ENCODE measurements around the gene LRRC71. TPM values are rescaled to one million over a fixed set of nuclear protein-coding genes. Genes with fewer than 3 reads are reported as not detected.

The LRRC71 gene
- total and polyA plus RNA-seq, 2 of the 4 experiments (the other 2 are of a cell fraction) = 0.50 TPM; not detected in 1

DNA sequence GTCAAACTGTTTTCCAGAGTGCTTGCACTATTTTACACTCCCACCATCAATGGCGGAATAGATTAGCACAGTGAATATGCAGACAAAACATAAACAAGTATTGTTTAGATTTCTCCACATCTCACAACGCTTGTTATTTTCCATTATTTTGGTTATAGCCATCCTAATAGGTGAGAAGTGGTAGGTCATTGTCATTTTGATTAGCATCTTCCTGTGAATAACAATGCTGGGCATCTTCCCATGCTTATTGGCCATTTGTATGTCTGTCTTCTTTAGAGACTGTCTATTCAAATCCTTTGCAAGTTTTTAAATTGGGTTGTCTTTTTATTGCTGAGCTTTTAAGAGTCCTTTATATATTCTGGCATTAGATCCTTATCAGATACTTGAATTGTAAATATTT, 54.7 kb downstream of the LRRC71 start:
- no peak overlapping the region for H2BK15ac ChIP-seq (ENCODE audit: low read depth, low read length)
- H3K23ac ChIP-seq (ENCODE audit: low read depth, low read length) = no peak overlapping the region
- H2AFZ ChIP-seq (replicated peaks; ENCODE audit: low read length, poor library complexity) = no peak overlapping the region
- H4K8ac ChIP-seq (ENCODE audit: low read depth in 2 of 2, low read length in 2 of 2) = no peak overlapping the region
- POLR2A ChIA-PET (ENCODE audit: unreplicated experiment) = no interaction called here
- peaks cover 6% of the 10 kb centered on the region for H3K9me1 ChIP-seq (ENCODE audit: insufficient read depth, low read length)
- H3K14ac ChIP-seq (replicated peaks; ENCODE audit: low read depth, low read length) = no peak overlapping the region
- DNase-seq (no peak), ATAC-seq (ENCODE audit: low read depth) (no peak)
- dilution Hi-C loops (cut with HindIII; ENCODE audit: low sequenced_read_pairs, unreplicated experiment) = no loop called here
- H2AK9ac ChIP-seq (replicated peaks; ENCODE audit: low read depth, low read length, poor library complexity) = no peak overlapping the region
- no peak overlapping the region for H3K18ac ChIP-seq (ENCODE audit: low read depth, low read length)
- no peak overlapping the region for H3K4me3 ChIP-seq (ENCODE audit: insufficient read depth, low read depth, low read length)
- H3K9me3 ChIP-seq (ENCODE audit: control insufficient read depth, insufficient read depth, low read length) = no peaks in the 10 kb centered on the region
- H2BK120ac ChIP-seq (ENCODE audit: low read depth, low read length) = no peak overlapping the region
- H3K9ac ChIP-seq (ENCODE audit: low read depth, low read length) = no peak overlapping the region
- no peak overlapping the region for H2AK5ac ChIP-seq (ENCODE audit: low read depth, low read length)
- H3K4me1 ChIP-seq (ENCODE audit: control insufficient read depth, insufficient read depth, low read length) = no peaks in the 10 kb centered on the region
- H3K36me3 ChIP-seq (ENCODE audit: control insufficient read depth, insufficient read depth, low read length) = peaks cover 37% of the 10 kb centered on the region
- H3K27me3 ChIP-seq (ENCODE audit: control insufficient read depth, insufficient read depth, low read length) = no peaks in the 10 kb centered on the region
- H3K27ac ChIP-seq (ENCODE audit: insufficient read depth, low read length) = no peak overlapping the region
- no peak overlapping the region for H2BK5ac ChIP-seq (ENCODE audit: low read depth, low read length, poor library complexity, severe bottlenecking)
- no peak overlapping the region for H4K91ac ChIP-seq (ENCODE audit: insufficient read depth, low read depth, low read length)
- no peak overlapping the region for H3K4ac ChIP-seq (ENCODE audit: low read depth, low read length)
- BruUV-seq (replicated peaks) = no TSS peak
- no peak for TF ChIP-seq ELK1 (IDR thresholded peaks at IDR 0.05; ENCODE audit: borderline replicate concordance, low read depth, low read length)
- no peak for TF ChIP-seq NFE2L2 (IDR thresholded peaks at IDR 0.05; ENCODE audit: low read depth, low read length)
- no peak for TF ChIP-seq POLR2A (IDR thresholded peaks at IDR 0.05; ENCODE audit: low read depth, low read length)
- no peak for TF ChIP-seq BHLHE40 (IDR thresholded peaks at IDR 0.05; ENCODE audit: low read depth, low read length)
- no peak for TF ChIP-seq MAZ (IDR thresholded peaks at IDR 0.05; ENCODE audit: borderline replicate concordance, low read depth, low read length)
- no peak for TF ChIP-seq RFX5 (IDR thresholded peaks at IDR 0.05; ENCODE audit: low read depth, low read length)
- TF ChIP-seq CHD1 (IDR thresholded peaks at IDR 0.05; ENCODE audit: low read depth, low read length) = no peak
- no peak for TF ChIP-seq RCOR1 (IDR thresholded peaks at IDR 0.05; ENCODE audit: insufficient replicate concordance, low read length)
- TF ChIP-seq RAD21 (IDR thresholded peaks at IDR 0.05; ENCODE audit: low read length) = no peak
- TF ChIP-seq MAFK (IDR thresholded peaks at IDR 0.05; ENCODE audit: low read depth, low read length) = no peak
- TF ChIP-seq, protein P1, sequence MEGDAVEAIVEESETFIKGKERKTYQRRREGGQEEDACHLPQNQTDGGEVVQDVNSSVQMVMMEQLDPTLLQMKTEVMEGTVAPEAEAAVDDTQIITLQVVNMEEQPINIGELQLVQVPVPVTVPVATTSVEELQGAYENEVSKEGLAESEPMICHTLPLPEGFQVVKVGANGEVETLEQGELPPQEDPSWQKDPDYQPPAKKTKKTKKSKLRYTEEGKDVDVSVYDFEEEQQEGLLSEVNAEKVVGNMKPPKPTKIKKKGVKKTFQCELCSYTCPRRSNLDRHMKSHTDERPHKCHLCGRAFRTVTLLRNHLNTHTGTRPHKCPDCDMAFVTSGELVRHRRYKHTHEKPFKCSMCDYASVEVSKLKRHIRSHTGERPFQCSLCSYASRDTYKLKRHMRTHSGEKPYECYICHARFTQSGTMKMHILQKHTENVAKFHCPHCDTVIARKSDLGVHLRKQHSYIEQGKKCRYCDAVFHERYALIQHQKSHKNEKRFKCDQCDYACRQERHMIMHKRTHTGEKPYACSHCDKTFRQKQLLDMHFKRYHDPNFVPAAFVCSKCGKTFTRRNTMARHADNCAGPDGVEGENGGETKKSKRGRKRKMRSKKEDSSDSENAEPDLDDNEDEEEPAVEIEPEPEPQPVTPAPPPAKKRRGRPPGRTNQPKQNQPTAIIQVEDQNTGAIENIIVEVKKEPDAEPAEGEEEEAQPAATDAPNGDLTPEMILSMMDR (conservative IDR thresholded peaks at IDR 0.05; ENCODE audit: low read depth, low read length) = no peak
- TF ChIP-seq MXI1 (IDR thresholded peaks at IDR 0.05; ENCODE audit: borderline replicate concordance, low read depth, low read length) = no peak
- no peak for TF ChIP-seq SMC3 (IDR thresholded peaks at IDR 0.05; ENCODE audit: low read depth, low read length)
- no peak for TF ChIP-seq USF2 (IDR thresholded peaks at IDR 0.05; ENCODE audit: low read depth, low read length)
- TF ChIP-seq CEBPB (IDR thresholded peaks at IDR 0.05; ENCODE audit: low read depth, low read length) = no peak
- no peak for TF ChIP-seq FOS (IDR thresholded peaks at IDR 0.05; ENCODE audit: low read depth, low read length)
- intact Hi-C loops (cut with micrococcal nuclease) = loop anchor here (5.0 kb wide), 1 partner anchor 97 kb away; no protein-coding TSS in a partner anchor
- CTCF ChIA-PET = no interaction called here
- H2BK20ac ChIP-seq (ENCODE audit: low read depth, low read length) = no peak overlapping the region
- in situ Hi-C loops (cut with MboI; ENCODE audit: low sequenced_read_pairs) = no loop called here
- H3K4me2 ChIP-seq (ENCODE audit: low read depth, low read length) = no peak overlapping the region
- no peaks in the 10 kb centered on the region; a peak in 1 of 4 replicates for H3K79me1 ChIP-seq (ENCODE audit: low read depth in 1 of 2, low read length in 2 of 2)
- H4K20me1 ChIP-seq (ENCODE audit: insufficient read depth, low read length) = no peaks in the 10 kb centered on the region
- no peak overlapping the region for H3K56ac ChIP-seq (ENCODE audit: extremely low read depth, insufficient read depth, low read length)
- WGBS, 2 experiments (ENCODE audit: extremely low coverage in 2 of 2, insufficient read length in 1 of 2) = no CpG with 5 or more reads among the region's 2 CpGs
- no peak overlapping the region for H4K5ac ChIP-seq (ENCODE audit: low read depth, low read length)

All from IMR-90 (cell line).